Measurements from ENCODE around the gene KDM4B.

KDM4B gene

GRCh38 chr19:5016781-5017180, 47.9 kb downstream of the KDM4B start:
- no peak for DNase-seq

- no peak for DNase-seq
Observed at GRCh38 chr19:5017235-5017634, 48.3 kb downstream of the KDM4B start.

GRCh38 chr19:5018224-5019015, 49.5 kb downstream of the KDM4B start:
- DNase-seq = no peak

GRCh38 chr19:5020368-5020767, 51.5 kb downstream of the KDM4B start:
- no peak for DNase-seq

GRCh38 chr19:5021046-5021445, 52.1 kb downstream of the KDM4B start:
- DNase-seq = no peak

- DNase-seq = no peak
Observed at GRCh38 chr19:5022066-5022860, 53.4 kb downstream of the KDM4B start.

- no peak for DNase-seq
Observed at GRCh38 chr19:5023128-5023571, 54.2 kb downstream of the KDM4B start.

- DNase-seq = no peak
Observed at GRCh38 chr19:5024282-5024681, 55.4 kb downstream of the KDM4B start.

- no peak for DNase-seq
Observed at GRCh38 chr19:5025027-5025426, 56.1 kb downstream of the KDM4B start.

- DNase-seq = no peak
Observed at GRCh38 chr19:5026706-5027273, 57.9 kb downstream of the KDM4B start.

- DNase-seq = no peak
Observed at GRCh38 chr19:5028229-5028886, 59.4 kb downstream of the KDM4B start.

- peak; percentile 26 for DNase-seq
Observed at GRCh38 chr19:5029596-5029995, 60.7 kb downstream of the KDM4B start.

- no peak for DNase-seq
Observed at GRCh38 chr19:5030136-5030820, 61.4 kb downstream of the KDM4B start.

GRCh38 chr19:5030822-5031221, 61.9 kb downstream of the KDM4B start:
- DNase-seq = no peak

GRCh38 chr19:5031231-5032100, 62.6 kb downstream of the KDM4B start:
- DNase-seq = peak; percentile 78

GRCh38 chr19:5032101-5032967, 63.4 kb downstream of the KDM4B start:
- no peak for DNase-seq

GRCh38 chr19:5035105-5035761, 66.3 kb downstream of the KDM4B start:
- no peak for DNase-seq

- DNase-seq = no peak
Observed at GRCh38 chr19:5035793-5036697, 67.1 kb downstream of the KDM4B start.

Data from activated T-cell treated with anti-CD3 and anti-CD28 coated beads for 4 hours (primary cell).